Endothelial cell of umbilical vein (primary cell): ENCODE results near the gene TAF12. TPM values are rescaled to one million over a fixed set of nuclear protein-coding genes. Genes with fewer than 3 reads are reported as not detected.
A peak's percentile ranks its signal among the peaks of the same experiment; 100 is the strongest.

Source experiments
- BruUV-seq: library from RNA; stranded (reverse); fragments of 400-500 nt; replicated peaks from 2 replicates; lab custom pipeline; 2021; lab: Mats Ljungman, UMichigan
- CTCF ChIA-PET: fragments of 300-600, 350-600 bp; sonication (Branson Sonifier 250); formaldehyde crosslinking; loops from one replicate; lab custom pipeline; 2021; ENCODE audit warnings: antibody characterized with exemption, inconsistent platforms; lab: Charles Lee
- POLR2A ChIA-PET: fragments of 300-600, 350-600 bp; sonication (Branson Sonifier 250); formaldehyde crosslinking; loops from one replicate; lab custom pipeline; 2021; ENCODE audit warnings: antibody characterized with exemption, inconsistent platforms; lab: Charles Lee
- DNase-seq: peaks from one replicate; pipeline ENCODE4 v3.0.0-alpha.2; 2011; ENCODE audit warnings: low read depth, low spot score
- FAIRE-seq: peaks from 2 replicates; lab custom pipeline; 2011; peaks lifted over from hg19 to GRCh38; lab: Jason Lieb, UNC
- H2AFZ ChIP-seq: 2 replicates; pipeline ENCODE4 v1.6.0; 2012; ENCODE audit warnings: low read depth, low read length, control low read depth, inconsistent platforms
- H3K27ac ChIP-seq: 2 replicates; pipeline ENCODE4 v1.5.1; 2011; ENCODE audit warnings: low read depth, mild to moderate bottlenecking, control low read depth, low read length, moderate library complexity; ENCODE audit not compliant: insufficient read depth
- H3K27me3 ChIP-seq, 2 experiments: 2 replicates each; pipeline versions ENCODE4 v1.6.0 to v1.6.1; 2011; ENCODE audit warnings: low read length in 2 of 2, mixed read lengths in 1 of 2; ENCODE audit not compliant: control insufficient read depth in 2 of 2, insufficient read depth in 2 of 2
- H3K36me3 ChIP-seq, 2 experiments: 2 replicates in 1 of 2; 3 replicates in 1 of 2; pipeline ENCODE4 v1.5.1; 2011; ENCODE audit warnings: low read length in 2 of 2, mild to moderate bottlenecking in 1 of 2, moderate library complexity in 1 of 2; ENCODE audit not compliant: control insufficient read depth in 2 of 2, insufficient read depth in 2 of 2; ENCODE audit errors: extremely low read depth in 1 of 2
- H3K4me1 ChIP-seq: 3 replicates; pipeline ENCODE4 v1.5.1; 2011; ENCODE audit warnings: mild to moderate bottlenecking, low read length; ENCODE audit not compliant: control insufficient read depth, insufficient read depth; ENCODE audit errors: extremely low read depth
- H3K4me2 ChIP-seq: 2 replicates; pipeline ENCODE4 v1.6.1; 2011; ENCODE audit warnings: low read length, control low read depth, mixed read lengths; ENCODE audit not compliant: insufficient read depth
- H3K4me3 ChIP-seq, 3 experiments: fragments of 200-600 bp in 1 of 3; sonication (generic), shearing (Covaris generic) in 1 of 3; replicated peaks in 1 of 3; 2 replicates each; pipeline ENCODE4 v1.5.1; 2011 to 2016; ENCODE audit warnings: control low read depth in 3 of 3, low read length in 3 of 3, mild to moderate bottlenecking in 2 of 3, inconsistent platforms in 1 of 3, low read depth in 1 of 3, moderate library complexity in 1 of 3; ENCODE audit not compliant: insufficient read depth in 1 of 3
- H3K79me2 ChIP-seq: 2 replicates; pipeline ENCODE4 v1.6.0; 2012; ENCODE audit warnings: low read length, inconsistent platforms; ENCODE audit not compliant: control insufficient read depth, insufficient read depth
- H3K9ac ChIP-seq: replicated peaks from 2 replicates; pipeline ENCODE3; 2011; ENCODE audit warnings: low read length, control low read depth; ENCODE audit not compliant: insufficient read depth; ENCODE audit errors: extremely low read depth
- H3K9me1 ChIP-seq: replicated peaks from 3 replicates; pipeline ENCODE4 v1.6.0; 2011; ENCODE audit warnings: mild to moderate bottlenecking, low read length; ENCODE audit not compliant: control insufficient read depth, insufficient read depth; ENCODE audit errors: extremely low read depth
- H3K9me3 ChIP-seq: replicated peaks from 2 replicates; pipeline ENCODE4 v1.5.1; 2012; ENCODE audit warnings: low read length, inconsistent platforms; ENCODE audit not compliant: control insufficient read depth, insufficient read depth
- H4K20me1 ChIP-seq: replicated peaks from 2 replicates; pipeline ENCODE3; 2011; ENCODE audit warnings: mild to moderate bottlenecking, low read length; ENCODE audit not compliant: control insufficient read depth, insufficient read depth; ENCODE audit errors: extremely low read depth
- EZH2 ChIP-seq: IDR thresholded peaks from 2 replicates; pipeline ENCODE4 v1.6.1; 2012; ENCODE audit warnings: borderline replicate concordance, low read depth, mild to moderate bottlenecking, moderate library complexity, low read length, inconsistent platforms; ENCODE audit not compliant: severe bottlenecking
- FOS ChIP-seq: IDR thresholded peaks from 2 replicates; pipeline ENCODE4 v1.6.1; 2011; ENCODE audit warnings: mild to moderate bottlenecking, low read length, moderate library complexity, borderline replicate concordance; ENCODE audit not compliant: insufficient read depth
- GATA2 ChIP-seq: IDR thresholded peaks from 2 replicates; pipeline ENCODE4 v1.7.0; 2011; ENCODE audit warnings: low read depth, mild to moderate bottlenecking, moderate library complexity, mixed read lengths, low read length; ENCODE audit not compliant: insufficient read length, insufficient read depth
- JUN ChIP-seq: IDR thresholded peaks from 2 replicates; pipeline ENCODE4 v1.6.1; 2011; ENCODE audit warnings: borderline replicate concordance, low read depth; ENCODE audit not compliant: insufficient read length, insufficient read depth
- MYC ChIP-seq: IDR thresholded peaks from one replicate; pipeline ENCODE4 v1.6.1; 2011; ENCODE audit warnings: mild to moderate bottlenecking, low read depth, low read length
- POLR2A ChIP-seq: IDR thresholded peaks from 2 replicates; pipeline ENCODE4 v1.6.1; 2012; ENCODE audit warnings: low read depth, mild to moderate bottlenecking, control low read depth, low read length
- POLR2AphosphoS5 ChIP-seq: IDR thresholded peaks from 2 replicates; pipeline ENCODE4 v1.6.1; 2012; ENCODE audit warnings: low read depth, mild to moderate bottlenecking, control low read depth, low read length, moderate library complexity; ENCODE audit not compliant: insufficient read depth
- dilution Hi-C: fragments of 300-500 bp; cut with MboI; formaldehyde crosslinking; loops from one replicate; pipeline ENCODE4 v1.15.0; 2019; ENCODE audit warnings: low sequenced_read_pairs; ENCODE audit not compliant: extremely low pct_ligation_motif_present
- intact Hi-C: fragments of 100-400 bp; cut with micrococcal nuclease; formaldehyde crosslinking; loops from one replicate; pipeline ENCODE4 v1.10.0; 2022
- polyA plus RNA-seq, 4 experiments: library from polyadenylated mRNA; depleted of rRNA in 3 of 4; stranded (reverse) in 3 of 4; unstranded in 1 of 4; fragments of >200 nt; gene quantifications; 2 replicates each; pipeline versions ENCODE4 v1.2.1 to v1.2.3, GENCODE V29; 2011 to 2012; ENCODE audit warnings: missing spikeins in 1 of 4
- total RNA-seq: library from RNA; stranded (reverse); gene quantifications from 2 replicates; pipeline ENCODE4 v1.2.3, GENCODE V29; 2021
- TF ChIP-seq, protein P1 (sequence below): IDR thresholded peaks from 2 replicates; pipeline ENCODE4 v1.6.1; 2011; ENCODE audit not compliant: insufficient read depth, insufficient read length
- TF ChIP-seq, protein P2 (sequence below), 2 donors: IDR thresholded peaks; 1 replicate in 1 of 2; 2 replicates in 1 of 2; pipeline ENCODE4 v1.5.1; 2011; ENCODE audit warnings: low read length in 2 of 2, mild to moderate bottlenecking in 2 of 2, moderate library complexity in 2 of 2, control low read depth in 1 of 2, inconsistent platforms in 1 of 2, low read depth in 1 of 2; ENCODE audit not compliant: insufficient read depth in 1 of 2; ENCODE audit errors: extremely low read depth in 1 of 2

Gene TAF12
- total and polyA plus RNA-seq, 2 donors (not counting 3 experiments of a cell fraction or from before 2014, with no cell fraction given): 17.7 to 18.2 TPM

DNA sequence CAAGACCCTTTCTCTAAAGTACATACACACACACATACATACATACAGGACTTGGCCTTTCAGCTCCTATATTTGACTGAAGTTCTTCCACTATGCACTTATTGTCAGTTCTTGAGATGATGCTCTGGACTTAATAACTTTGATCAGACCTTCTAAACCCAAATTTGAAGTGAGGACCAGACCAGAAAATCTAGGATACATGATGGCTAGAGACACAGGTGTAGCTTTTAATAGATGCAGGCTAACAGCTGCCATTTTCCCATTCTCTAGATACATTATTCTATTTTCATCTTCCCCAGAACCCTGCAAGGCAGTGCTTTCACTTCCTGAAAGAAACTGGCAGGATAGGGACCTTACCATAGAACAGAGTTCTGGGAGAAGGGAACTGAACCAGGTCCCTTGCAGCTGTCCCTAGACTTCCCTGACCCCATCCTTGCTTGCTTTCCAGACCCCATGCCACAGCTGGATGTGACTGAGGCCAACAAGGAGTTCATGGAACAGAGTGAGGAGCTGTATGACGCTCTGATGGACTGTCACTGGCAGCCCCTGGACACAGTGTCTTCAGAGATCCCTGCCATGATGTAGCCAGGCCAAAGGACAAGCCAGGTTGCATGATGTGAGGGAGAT, 65.7 kb downstream of the TAF12 start:
- Histone ChIP-seq H3K9me3 (no peaks in the 10 kb centered on the region), H3K4me2 (no peak overlapping the region), H3K9me1 (no peaks in the 10 kb centered on the region), H2AFZ (no peak overlapping the region), H3K27me3 (no peaks in the 10 kb centered on the region), H4K20me1 (peaks cover 4% of the 10 kb centered on the region), H3K9ac (no peak overlapping the region), H3K79me2 (peaks cover 32% of the 10 kb centered on the region), H3K36me3 (peaks cover 18 to 24% of the 10 kb centered on the region in 2 experiments), H3K4me3 (no peak overlapping the region), H3K27ac (no peak overlapping the region), H3K4me1 (peaks cover 23% of the 10 kb centered on the region)
- ChIA-PET CTCF (interaction anchor here (1.4 kb wide), 1 partner anchor 26 kb away, joined by 6 read pairs; no protein-coding TSS in a partner anchor), POLR2A (no interaction called here)
- FAIRE-seq: peak; percentile 77
- TF ChIP-seq POLR2A: peak; percentile 71
- TF ChIP-seq JUN: no peak
- TF ChIP-seq GATA2: no peak
- no peak for TF ChIP-seq FOS
- TF ChIP-seq EZH2: no peak
- peak; percentile 36 for TF ChIP-seq POLR2AphosphoS5
- no peak for TF ChIP-seq MYC
- intact Hi-C loops: no loop called here
- dilution Hi-C loops: no loop called here
- no peak for DNase-seq
- no TSS peak for BruUV-seq

DNA sequence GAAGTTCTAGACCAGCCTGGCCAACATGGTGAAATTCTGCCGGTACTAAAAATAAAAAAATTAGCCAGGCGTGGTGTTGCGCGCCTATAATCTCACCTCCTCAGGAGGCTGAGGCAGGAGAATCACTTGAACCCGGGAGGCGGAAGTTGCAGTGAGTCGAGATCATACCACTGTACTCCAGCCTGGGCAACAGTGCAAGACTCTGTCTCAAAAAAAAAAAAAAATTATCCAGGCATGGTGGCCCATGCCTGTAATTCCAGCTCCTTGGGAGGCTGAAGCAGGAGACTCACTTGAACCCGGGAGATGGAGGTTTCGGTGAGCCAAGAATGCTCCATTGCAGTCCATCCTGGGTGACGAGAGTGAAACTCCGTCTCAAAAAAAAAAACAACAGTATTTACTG, 69.3 kb downstream of the TAF12 start:
- no peak overlapping the region for H2AFZ ChIP-seq
- no peak for TF ChIP-seq FOS
- TF ChIP-seq POLR2A: no peak
- no peak for TF ChIP-seq GATA2
- TF ChIP-seq, protein P1, sequence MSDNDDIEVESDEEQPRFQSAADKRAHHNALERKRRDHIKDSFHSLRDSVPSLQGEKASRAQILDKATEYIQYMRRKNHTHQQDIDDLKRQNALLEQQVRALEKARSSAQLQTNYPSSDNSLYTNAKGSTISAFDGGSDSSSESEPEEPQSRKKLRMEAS: no peak
- no peak for TF ChIP-seq JUN
- no peak for TF ChIP-seq MYC
- TF ChIP-seq, protein P2, sequence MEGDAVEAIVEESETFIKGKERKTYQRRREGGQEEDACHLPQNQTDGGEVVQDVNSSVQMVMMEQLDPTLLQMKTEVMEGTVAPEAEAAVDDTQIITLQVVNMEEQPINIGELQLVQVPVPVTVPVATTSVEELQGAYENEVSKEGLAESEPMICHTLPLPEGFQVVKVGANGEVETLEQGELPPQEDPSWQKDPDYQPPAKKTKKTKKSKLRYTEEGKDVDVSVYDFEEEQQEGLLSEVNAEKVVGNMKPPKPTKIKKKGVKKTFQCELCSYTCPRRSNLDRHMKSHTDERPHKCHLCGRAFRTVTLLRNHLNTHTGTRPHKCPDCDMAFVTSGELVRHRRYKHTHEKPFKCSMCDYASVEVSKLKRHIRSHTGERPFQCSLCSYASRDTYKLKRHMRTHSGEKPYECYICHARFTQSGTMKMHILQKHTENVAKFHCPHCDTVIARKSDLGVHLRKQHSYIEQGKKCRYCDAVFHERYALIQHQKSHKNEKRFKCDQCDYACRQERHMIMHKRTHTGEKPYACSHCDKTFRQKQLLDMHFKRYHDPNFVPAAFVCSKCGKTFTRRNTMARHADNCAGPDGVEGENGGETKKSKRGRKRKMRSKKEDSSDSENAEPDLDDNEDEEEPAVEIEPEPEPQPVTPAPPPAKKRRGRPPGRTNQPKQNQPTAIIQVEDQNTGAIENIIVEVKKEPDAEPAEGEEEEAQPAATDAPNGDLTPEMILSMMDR (IDR thresholded peaks at IDR 0.05; ENCODE audit: extremely low read depth in 1 of 2, insufficient read depth in 1 of 2, low read depth in 1 of 2, low read length in 2 of 2): no peak
- no peak for TF ChIP-seq EZH2
- no peak for TF ChIP-seq POLR2AphosphoS5
- FAIRE-seq (no peak), DNase-seq (no peak)
- no peaks in the 10 kb centered on the region for H3K79me2 ChIP-seq
- peaks cover 19 to 21% of the 10 kb centered on the region in 2 experiments for H3K36me3 ChIP-seq
- POLR2A ChIA-PET: no interaction called here
- H4K20me1 ChIP-seq: no peaks in the 10 kb centered on the region
- intact Hi-C loops: no loop called here
- H3K27me3 ChIP-seq: no peaks in the 10 kb centered on the region
- H3K9me1 ChIP-seq: no peaks in the 10 kb centered on the region
- H3K9ac ChIP-seq: no peak overlapping the region
- H3K4me1 ChIP-seq: peaks cover under 1% of the 10 kb centered on the region
- CTCF ChIA-PET: interaction anchor here (1.5 kb wide), 1 partner anchor 21 kb away, joined by 4 read pairs; the partner anchor contains the start of gene TRNAU1AP
- no peak overlapping the region for H3K4me3 ChIP-seq
- no peaks in the 10 kb centered on the region for H3K9me3 ChIP-seq
- BruUV-seq: no TSS peak
- H3K4me2 ChIP-seq: no peak overlapping the region
- H3K27ac ChIP-seq: no peak overlapping the region
- dilution Hi-C loops: no loop called here
